Left lung (tissue), 10 donors: ENCODE data around the gene BRPF1. TPM values are rescaled to one million over a fixed set of nuclear protein-coding genes. Genes with fewer than 3 reads are reported as not detected.

Experiments
- ATAC-seq: fragments of 200-7000 bp; cut with Tn5 transposase; one replicate; pipeline ENCODE4 v1.9.1; 2020; ENCODE audit warnings: moderate library complexity
- DNase-seq, 4 donors: peaks; one replicate each; pipeline ENCODE4 v3.0.0-alpha.2; 2013 to 2020
- H3K27ac ChIP-seq, 2 donors: fragments of 200-600 bp; sonication (generic) in 1 of 2; one replicate each; pipeline versions ENCODE4 v1.5.0 to v1.8.0; 2020 to 2021
- H3K27me3 ChIP-seq, 2 donors: fragments of 200-600 bp; sonication (generic) in 1 of 2; one replicate each; pipeline versions ENCODE4 v1.5.0 to v1.8.0; 2020 to 2021
- H3K36me3 ChIP-seq, 2 donors: fragments of 200-600 bp; sonication (generic) in 1 of 2; one replicate each; pipeline versions ENCODE4 v1.5.0 to v1.8.0; 2020 to 2021
- H3K4me1 ChIP-seq, 2 donors: fragments of 200-600 bp; one replicate each; pipeline ENCODE4 v1.8.0; 2021
- H3K4me3 ChIP-seq, 2 donors: fragments of 200-600 bp; sonication (generic) in 1 of 2; one replicate each; pipeline versions ENCODE4 v1.5.0 to v1.8.0; 2020 to 2021; ENCODE audit warnings: mild to moderate bottlenecking in 1 of 2
- H3K9me3 ChIP-seq, 2 donors: fragments of 200-600 bp; sonication (generic) in 1 of 2; one replicate each; pipeline versions ENCODE4 v1.5.0 to v1.8.0; 2020 to 2021
- CTCF ChIP-seq, 2 donors: fragments of 200-600 bp; sonication (generic) in 1 of 2; IDR thresholded peaks; one replicate each; pipeline versions ENCODE4 v1.5.0 to v1.8.0; 2021; ENCODE audit warnings: antibody characterized with exemption in 2 of 2
- intact Hi-C, 2 donors: fragments of 100-400 bp; cut with DNase I; formaldehyde crosslinking; loops; one replicate each; pipeline versions ENCODE4 v1.11.2 to v1.14.2; 2022
- polyA plus RNA-seq, 6 donors: library from polyadenylated mRNA; unstranded; fragments of 120-200 nt; gene quantifications; one replicate each; pipeline ENCODE4 v1.2.1, GENCODE V29; 2013; ENCODE audit not compliant: insufficient read length in 6 of 6
- total RNA-seq, 2 donors: library from RNA; stranded (reverse); fragmentation: NEBNext Ultra II Directional; extraction: Animal tissue kit (Norgen Biotek cat#: 25700); gene quantifications; one replicate each; pipeline ENCODE4 v1.2.1, GENCODE V29; 2021
- donor health status: DM: no; HTN: yes; CAD: no.
- donor health status: DM: no; HTN: no; CAD: no.

The BRPF1 gene
- total and polyA plus RNA-seq, 8 donors, result 15.2 to 24.1 (median 21.9) TPM

GRCh38 chr3:9732080-9732739 is 675 bp downstream of the BRPF1 start:
- Histone ChIP-seq H3K27me3 (no peaks in the 10 kb centered on the region), H3K9me3 (no peaks in the 10 kb centered on the region), H3K4me1 (peaks cover 12 to 48% of the 10 kb centered on the region in 2 donors), H3K36me3 (peaks cover 0 to 31% of the 10 kb centered on the region in 2 donors), H3K27ac (peak overlapping the region; percentile 98), H3K4me3 (peak overlapping the region; percentile 97 to 99)
- ATAC-seq (peak; percentile 1), DNase-seq (peak in 1 of 4 donors; percentile 51)
- no peak for TF ChIP-seq CTCF (IDR thresholded peaks at IDR 0.05)
- intact Hi-C loops, result no loop called here

- no peak for TF ChIP-seq CTCF (IDR thresholded peaks at IDR 0.05)
- intact Hi-C loops, result no loop called here
- DNase-seq (no peak), ATAC-seq (no peak)
- H3K9me3 ChIP-seq, result no peaks in the 10 kb centered on the region
- H3K27ac ChIP-seq, result peak overlapping the region in 1 of 2 donors; percentile 98
- no peaks in the 10 kb centered on the region for H3K27me3 ChIP-seq
- H3K36me3 ChIP-seq, result peaks cover 0 to 36% of the 10 kb centered on the region in 2 donors
- peak overlapping the region; percentile 97 to 99 for H3K4me3 ChIP-seq
- peaks cover 12 to 51% of the 10 kb centered on the region in 2 donors for H3K4me1 ChIP-seq
Measured at GRCh38 chr3:9732740-9733115, 1.2 kb downstream of the BRPF1 start.

- no peak overlapping the region for H3K27ac ChIP-seq
- no peak for ATAC-seq
- TF ChIP-seq CTCF (IDR thresholded peaks at IDR 0.05), result no peak
- no peak for DNase-seq
- H3K36me3 ChIP-seq, result peaks cover 0 to 77% of the 10 kb centered on the region in 2 donors
- no peaks in the 10 kb centered on the region for H3K27me3 ChIP-seq
- intact Hi-C loops, result no loop called here
- peaks cover 12 to 44% of the 10 kb centered on the region in 2 donors for H3K4me1 ChIP-seq
- H3K9me3 ChIP-seq, result no peaks in the 10 kb centered on the region
- H3K4me3 ChIP-seq, result no peak overlapping the region
Measured at GRCh38 chr3:9736831-9737230, 5.3 kb downstream of the BRPF1 start.

GRCh38 chr3:9739181-9739580 is 7.6 kb downstream of the BRPF1 start:
- peaks cover 0 to 100% of the 10 kb centered on the region in 2 donors for H3K36me3 ChIP-seq

GRCh38 chr3:9742560-9742959 is 11.0 kb downstream of the BRPF1 start:
- Histone ChIP-seq H3K4me1 (no peaks in the 10 kb centered on the region), H3K27ac (no peak overlapping the region), H3K4me3 (no peak overlapping the region), H3K9me3 (no peaks in the 10 kb centered on the region), H3K36me3 (peaks cover 0 to 100% of the 10 kb centered on the region in 2 donors), H3K27me3 (no peaks in the 10 kb centered on the region)
- intact Hi-C loops, result no loop called here
- no peak for ATAC-seq
- TF ChIP-seq CTCF (IDR thresholded peaks at IDR 0.05), result no peak
- DNase-seq, result no peak

More at GRCh38 chr3:9739181-9739580, 7.6 kb downstream of the BRPF1 start:
- no peak overlapping the region for H3K4me3 ChIP-seq
- ATAC-seq, result no peak
- DNase-seq, result no peak
- intact Hi-C loops, result no loop called here
- no peak for TF ChIP-seq CTCF (IDR thresholded peaks at IDR 0.05)
- H3K9me3 ChIP-seq, result no peaks in the 10 kb centered on the region
- H3K4me1 ChIP-seq, result peaks cover 0 to 23% of the 10 kb centered on the region in 2 donors
- no peaks in the 10 kb centered on the region for H3K27me3 ChIP-seq
- no peak overlapping the region for H3K27ac ChIP-seq
